ENCODE measurements around the gene UQCR11. TPM values are rescaled to one million over a fixed set of nuclear protein-coding genes. Genes with fewer than 3 reads are reported as not detected.

Gene UQCR11
- polyA plus RNA-seq, 1 donor, result 124 TPM

GRCh38 chr19:1568320-1569019 lies 36.8 kb downstream of the UQCR11 start, which contains the start of gene MEX3D:
TSS of gene MEX3D (minus strand) at chr19:1568325. CDS start at chr19:1568058, 267 bp downstream.
- Histone ChIP-seq H3K9me3 (ENCODE audit: control insufficient read depth, low read depth, low read length) (peaks cover 9% of the 10 kb centered on the region), H3K4me1 (ENCODE audit: control insufficient read depth, insufficient read depth, low read length) (peaks cover 16% of the 10 kb centered on the region), H3K27me3 (ENCODE audit: control insufficient read depth, insufficient read depth, low read length) (no peaks in the 10 kb centered on the region), H3K4me3 (ENCODE audit: low read length) (peak within 1 kb of the TSS; percentile 80), H3K27ac (ENCODE audit: low read length) (peak within 1 kb of the TSS; percentile 96), H3K36me3 (ENCODE audit: control insufficient read depth, insufficient read depth, low read length) (no peaks in the 10 kb centered on the region)
- WGBS (ENCODE audit: insufficient coverage, low lambda C conversion rate), result no CpG with 5 or more reads among the region's 63 CpGs
- peak; percentile 60 to 72 for DNase-seq

DNA sequence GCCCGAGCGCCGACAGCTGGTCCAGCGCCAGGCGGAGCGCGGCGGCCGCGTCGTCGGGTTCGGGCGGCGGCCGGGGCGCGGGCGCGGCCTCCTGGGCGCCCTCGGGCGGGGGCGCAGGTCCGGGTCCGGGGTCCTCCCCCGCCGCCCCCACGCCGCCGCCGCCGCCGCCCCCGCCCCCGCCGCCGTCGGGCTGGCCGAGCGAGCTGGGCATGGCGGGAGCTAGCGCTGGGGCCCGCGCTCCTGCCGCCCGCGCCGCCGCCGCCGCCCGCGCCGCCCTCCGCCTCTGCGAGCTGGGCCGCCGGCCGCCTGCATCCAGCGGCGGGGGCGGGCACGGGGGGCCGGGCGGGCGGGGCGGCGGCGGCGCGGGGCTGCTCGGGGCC lies 37.4 kb downstream of the UQCR11 start:
- Histone ChIP-seq H3K4me3 (ENCODE audit: low read length) (no peak overlapping the region), H3K9me3 (ENCODE audit: control insufficient read depth, low read depth, low read length) (peaks cover 9% of the 10 kb centered on the region), H3K4me1 (ENCODE audit: control insufficient read depth, insufficient read depth, low read length) (peaks cover 14% of the 10 kb centered on the region), H3K27ac (ENCODE audit: low read length) (no peak overlapping the region), H3K27me3 (ENCODE audit: control insufficient read depth, insufficient read depth, low read length) (no peaks in the 10 kb centered on the region), H3K36me3 (ENCODE audit: control insufficient read depth, insufficient read depth, low read length) (no peaks in the 10 kb centered on the region)
- peak in 1 of 2 donors; percentile 20 for DNase-seq
- no CpG with 5 or more reads among the region's 73 CpGs for WGBS (ENCODE audit: insufficient coverage, low lambda C conversion rate)

DNA sequence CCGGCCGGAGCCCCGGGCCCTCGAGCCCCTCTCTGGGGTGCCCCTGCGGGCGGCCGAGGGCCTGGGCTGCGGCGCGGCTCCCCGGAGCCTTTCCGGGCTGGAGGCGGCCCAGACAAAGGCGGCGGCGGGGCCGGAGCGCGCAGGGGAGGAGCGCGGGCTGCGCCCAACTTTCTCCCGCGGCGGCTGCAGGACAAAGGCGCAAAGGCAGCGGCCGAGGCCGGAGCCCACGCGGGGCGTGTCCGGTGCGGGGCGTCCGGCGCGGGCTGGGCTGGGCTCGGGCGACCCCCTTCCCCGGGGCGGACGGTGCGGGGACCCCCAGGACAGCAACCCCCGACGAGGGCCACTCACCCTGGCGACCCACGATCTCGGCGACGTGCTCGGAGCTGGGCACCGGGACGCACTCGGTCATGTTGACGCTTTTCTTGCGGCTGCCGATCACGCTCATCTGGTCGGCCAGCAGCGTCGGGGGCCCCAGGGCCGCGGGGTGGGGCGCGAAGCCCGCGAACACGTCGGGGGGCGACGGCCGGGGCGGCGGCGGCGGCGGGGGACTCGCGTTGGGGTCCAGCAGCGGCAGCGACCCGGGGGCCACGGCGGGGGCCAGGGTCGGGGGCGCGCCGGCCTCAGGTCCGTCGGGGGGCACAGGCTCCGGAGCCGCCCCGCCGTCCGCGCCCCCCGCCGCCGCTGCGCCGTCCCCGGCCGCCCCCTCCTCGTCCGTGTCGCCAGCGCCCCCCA lies 38.0 kb downstream of the UQCR11 start:
- H3K4me1 ChIP-seq (ENCODE audit: control insufficient read depth, insufficient read depth, low read length), result peaks cover 14% of the 10 kb centered on the region
- H3K36me3 ChIP-seq (ENCODE audit: control insufficient read depth, insufficient read depth, low read length), result no peaks in the 10 kb centered on the region
- H3K4me3 ChIP-seq (ENCODE audit: low read length), result peak overlapping the region; percentile 80
- no peaks in the 10 kb centered on the region for H3K27me3 ChIP-seq (ENCODE audit: control insufficient read depth, insufficient read depth, low read length)
- peaks cover 9% of the 10 kb centered on the region for H3K9me3 ChIP-seq (ENCODE audit: control insufficient read depth, low read depth, low read length)
- peak overlapping the region; percentile 96 for H3K27ac ChIP-seq (ENCODE audit: low read length)
- DNase-seq, result no peak
- no CpG with 5 or more reads among the region's 108 CpGs for whole genome bisulfite sequencing (ENCODE audit: insufficient coverage, low lambda C conversion rate)

DNA sequence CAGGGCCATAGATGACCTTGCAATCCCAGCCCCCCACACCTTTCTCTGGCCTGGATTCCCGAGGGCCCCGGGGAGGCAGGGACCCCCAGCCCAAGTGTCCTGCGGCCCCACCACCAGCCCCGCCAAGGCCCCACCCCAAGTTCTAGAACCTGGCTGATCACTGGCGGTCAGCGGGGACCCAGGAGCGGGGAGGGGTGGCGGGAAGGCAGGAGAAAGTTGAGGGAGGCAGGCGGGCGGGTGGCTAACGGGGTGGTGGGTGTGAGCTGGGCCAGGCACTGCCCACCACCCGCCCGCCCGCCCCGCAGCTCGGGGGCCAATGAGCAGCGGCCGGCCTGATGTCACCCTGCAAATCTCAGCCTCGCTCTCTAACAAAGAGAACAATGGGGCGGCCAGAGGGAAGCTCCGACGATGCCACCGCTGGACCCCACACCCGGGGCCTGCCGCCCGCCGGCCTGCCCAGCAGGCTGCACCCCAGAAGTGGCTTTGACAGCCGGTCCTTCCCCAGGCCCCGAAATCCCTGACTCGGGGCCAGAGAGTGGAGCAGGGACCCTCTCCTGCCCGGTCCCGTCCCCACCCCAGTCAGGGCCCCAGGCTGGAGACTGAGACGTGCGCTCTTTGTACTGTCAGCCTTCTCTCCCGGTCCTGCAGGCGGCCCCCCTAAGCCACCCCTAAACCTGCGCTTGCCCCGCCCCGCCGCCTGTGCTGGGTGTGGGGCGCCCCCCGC lies 38.7 kb downstream of the UQCR11 start:
- H3K27ac ChIP-seq (ENCODE audit: low read length), result peak overlapping the region; percentile 96
- peak; percentile 54 to 88 for DNase-seq
- H3K27me3 ChIP-seq (ENCODE audit: control insufficient read depth, insufficient read depth, low read length), result no peaks in the 10 kb centered on the region
- H3K4me1 ChIP-seq (ENCODE audit: control insufficient read depth, insufficient read depth, low read length), result peaks cover 14% of the 10 kb centered on the region
- WGBS (ENCODE audit: insufficient coverage, low lambda C conversion rate), result no CpG with 5 or more reads among the region's 42 CpGs
- no peaks in the 10 kb centered on the region for H3K36me3 ChIP-seq (ENCODE audit: control insufficient read depth, insufficient read depth, low read length)
- H3K4me3 ChIP-seq (ENCODE audit: low read length), result peak overlapping the region; percentile 80
- H3K9me3 ChIP-seq (ENCODE audit: control insufficient read depth, low read depth, low read length), result peaks cover 9% of the 10 kb centered on the region

GRCh38 chr19:1563251-1563650 lies 42.0 kb downstream of the UQCR11 start:
- no peak overlapping the region for H3K27ac ChIP-seq (ENCODE audit: low read length)
- peaks cover 7% of the 10 kb centered on the region for H3K4me1 ChIP-seq (ENCODE audit: control insufficient read depth, insufficient read depth, low read length)
- DNase-seq, result no peak
- H3K9me3 ChIP-seq (ENCODE audit: control insufficient read depth, low read depth, low read length), result peaks cover 2% of the 10 kb centered on the region
- no peak overlapping the region for H3K4me3 ChIP-seq (ENCODE audit: low read length)
- no peaks in the 10 kb centered on the region for H3K27me3 ChIP-seq (ENCODE audit: control insufficient read depth, insufficient read depth, low read length)
- H3K36me3 ChIP-seq (ENCODE audit: control insufficient read depth, insufficient read depth, low read length), result peaks cover 3% of the 10 kb centered on the region
- no CpG with 5 or more reads among the region's 6 CpGs for WGBS (ENCODE audit: insufficient coverage, low lambda C conversion rate)

DNA sequence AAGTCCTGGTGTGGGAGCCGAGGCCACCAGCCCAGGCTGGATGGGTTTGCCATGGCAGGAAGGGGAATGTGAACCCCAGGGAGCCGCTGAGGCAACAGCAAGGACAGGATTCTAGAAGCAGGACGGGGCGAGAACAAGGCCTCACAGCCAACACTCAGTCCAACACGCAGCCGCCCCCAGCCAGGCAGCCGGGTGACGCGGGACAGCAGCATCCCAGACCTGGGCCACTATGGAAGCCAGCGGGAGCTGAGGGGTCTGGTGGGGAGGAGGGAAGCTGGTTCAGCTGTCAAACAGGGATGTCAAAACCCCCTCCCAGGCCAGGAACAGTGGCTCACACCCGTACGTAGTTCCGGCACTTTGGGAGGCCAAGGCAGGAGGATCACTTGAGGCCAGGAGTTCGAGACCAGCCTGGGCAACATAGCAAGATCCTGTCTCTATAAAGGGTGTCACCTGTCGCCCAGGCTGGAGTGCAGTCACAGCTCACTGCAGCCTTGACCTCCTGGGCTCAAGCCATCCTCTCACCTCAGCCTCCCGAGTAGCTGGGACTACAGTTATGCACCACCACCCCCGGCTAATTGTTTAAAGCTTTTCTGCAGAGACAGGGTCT lies 43.9 kb downstream of the UQCR11 start:
- peaks cover 7% of the 10 kb centered on the region for H3K4me1 ChIP-seq (ENCODE audit: control insufficient read depth, insufficient read depth, low read length)
- no peak overlapping the region for H3K4me3 ChIP-seq (ENCODE audit: low read length)
- WGBS (ENCODE audit: insufficient coverage, low lambda C conversion rate), result no CpG with 5 or more reads among the region's 17 CpGs
- peaks cover 1% of the 10 kb centered on the region for H3K9me3 ChIP-seq (ENCODE audit: control insufficient read depth, low read depth, low read length)
- H3K27me3 ChIP-seq (ENCODE audit: control insufficient read depth, insufficient read depth, low read length), result no peaks in the 10 kb centered on the region
- H3K27ac ChIP-seq (ENCODE audit: low read length), result no peak overlapping the region
- H3K36me3 ChIP-seq (ENCODE audit: control insufficient read depth, insufficient read depth, low read length), result peaks cover 3% of the 10 kb centered on the region
- DNase-seq, result no peak

GRCh38 chr19:1560286-1560882 lies 44.9 kb downstream of the UQCR11 start:
- no peak for DNase-seq
- peaks cover under 1% of the 10 kb centered on the region for H3K4me1 ChIP-seq (ENCODE audit: control insufficient read depth, insufficient read depth, low read length)
- no peak overlapping the region for H3K4me3 ChIP-seq (ENCODE audit: low read length)
- H3K9me3 ChIP-seq (ENCODE audit: control insufficient read depth, low read depth, low read length), result peaks cover 2% of the 10 kb centered on the region
- no peak overlapping the region for H3K27ac ChIP-seq (ENCODE audit: low read length)
- H3K36me3 ChIP-seq (ENCODE audit: control insufficient read depth, insufficient read depth, low read length), result peaks cover 3% of the 10 kb centered on the region
- WGBS (ENCODE audit: insufficient coverage, low lambda C conversion rate), result no CpG with 5 or more reads among the region's 25 CpGs
- no peaks in the 10 kb centered on the region for H3K27me3 ChIP-seq (ENCODE audit: control insufficient read depth, insufficient read depth, low read length)

- Histone ChIP-seq H3K9me3 (ENCODE audit: control insufficient read depth, low read depth, low read length) (peaks cover 2% of the 10 kb centered on the region), H3K4me1 (ENCODE audit: control insufficient read depth, insufficient read depth, low read length) (no peaks in the 10 kb centered on the region), H3K4me3 (ENCODE audit: low read length) (no peak overlapping the region), H3K36me3 (ENCODE audit: control insufficient read depth, insufficient read depth, low read length) (peaks cover 7% of the 10 kb centered on the region), H3K27ac (ENCODE audit: low read length) (no peak overlapping the region), H3K27me3 (ENCODE audit: control insufficient read depth, insufficient read depth, low read length) (no peaks in the 10 kb centered on the region)
- no CpG with 5 or more reads among the region's 12 CpGs for WGBS (ENCODE audit: insufficient coverage, low lambda C conversion rate)
- DNase-seq, result no peak
Measured at GRCh38 chr19:1558552-1558951, 46.7 kb downstream of the UQCR11 start.

- no CpG with 5 or more reads among the region's 66 CpGs for WGBS (ENCODE audit: insufficient coverage, low lambda C conversion rate)
- Histone ChIP-seq H3K27me3 (ENCODE audit: control insufficient read depth, insufficient read depth, low read length) (no peaks in the 10 kb centered on the region), H3K4me1 (ENCODE audit: control insufficient read depth, insufficient read depth, low read length) (no peaks in the 10 kb centered on the region), H3K4me3 (ENCODE audit: low read length) (no peak overlapping the region), H3K9me3 (ENCODE audit: control insufficient read depth, low read depth, low read length) (peaks cover 2% of the 10 kb centered on the region), H3K27ac (ENCODE audit: low read length) (no peak overlapping the region), H3K36me3 (ENCODE audit: control insufficient read depth, insufficient read depth, low read length) (peaks cover 7% of the 10 kb centered on the region)
- no peak for DNase-seq
Measured at GRCh38 chr19:1556390-1557070, 48.7 kb downstream of the UQCR11 start.

Measured in large intestine (tissue), 3 donors.